GM12878 (cell line): ENCODE results near the gene OR2S2. TPM values are rescaled to one million over a fixed set of nuclear protein-coding genes. Genes with fewer than 3 reads are reported as not detected.

Experiments
- ATAC-seq: fragments of 200-7000 bp; cut with Tn5 transposase; 3 replicates; pipeline ENCODE4 v1.9.1; 2020; ENCODE audit warnings: mild to moderate bottlenecking, moderate library complexity
- BruUV-seq: library from RNA; stranded (reverse); fragments of 400-500 nt; replicated peaks from 2 replicates; lab custom pipeline; 2021; lab: Mats Ljungman, UMichigan
- CTCF ChIA-PET: fragments of 300-600 bp; sonication (Branson Sonifier 250); formaldehyde crosslinking; extraction: SDS; loops from one replicate; lab custom pipeline; 2021; ENCODE audit warnings: inconsistent platforms; lab: Yijun Ruan, JAX
- POLR2A ChIA-PET: fragments of 350-600 bp; formaldehyde crosslinking; extraction: SDS; loops from one replicate; lab custom pipeline; 2021; ENCODE audit warnings: inconsistent platforms; lab: Charles Lee
- RAD21 ChIA-PET: fragments of 300-600 bp; sonication (Branson Sonifier 250); formaldehyde crosslinking; loops from one replicate; lab custom pipeline; 2023; ENCODE audit warnings: antibody characterized with exemption; ENCODE audit not compliant: unreplicated experiment; lab: Charles Lee
- SMC1A ChIA-PET: fragments of 300-600 bp; sonication (Branson Sonifier 250); formaldehyde crosslinking; loops from one replicate; lab custom pipeline; 2023; ENCODE audit not compliant: unreplicated experiment, uncharacterized antibody; lab: Charles Lee
- DNase-seq: peaks from one replicate; pipeline ENCODE4 v3.0.0-alpha.2; 2011; ENCODE audit warnings: low read depth, low spot score
- FAIRE-seq: peaks from 3 replicates; lab custom pipeline; 2011; peaks lifted over from hg19 to GRCh38; lab: Jason Lieb, UNC
- H2AFZ ChIP-seq: 2 replicates; pipeline ENCODE4 v1.6.0; 2011; ENCODE audit warnings: low read depth, low read length, control low read depth; ENCODE audit not compliant: control insufficient read depth
- H3K27ac ChIP-seq: 2 replicates; pipeline ENCODE4 v1.5.1; 2011; ENCODE audit warnings: control low read depth; ENCODE audit not compliant: control insufficient read depth, insufficient read depth
- H3K27me3 ChIP-seq, 2 experiments: replicated peaks in 1 of 2; 2 replicates each; pipeline versions ENCODE4 v1.6.0 to v1.6.1; 2011; ENCODE audit warnings: low read length in 1 of 2; ENCODE audit not compliant: control insufficient read depth in 2 of 2, insufficient read depth in 2 of 2
- H3K36me3 ChIP-seq, 2 experiments: 2 replicates each; pipeline ENCODE4 v1.5.1; 2011; ENCODE audit warnings: low read length in 1 of 2; ENCODE audit not compliant: control insufficient read depth in 2 of 2, insufficient read depth in 2 of 2
- H3K4me1 ChIP-seq: 2 replicates; pipeline ENCODE4 v1.6.1; 2011; ENCODE audit warnings: mild to moderate bottlenecking, low read length, moderate library complexity, mixed read lengths; ENCODE audit not compliant: control insufficient read depth, insufficient read depth
- H3K4me2 ChIP-seq: 2 replicates; pipeline ENCODE4 v1.6.0; 2011; ENCODE audit warnings: control low read depth; ENCODE audit not compliant: control insufficient read depth, insufficient read depth
- H3K4me3 ChIP-seq: fragments of 200-600 bp; sonication (generic); 2 replicates; pipeline ENCODE4 v1.5.1; 2016
- H3K79me2 ChIP-seq: 2 replicates; pipeline ENCODE4 v1.6.0; 2011; ENCODE audit warnings: low read length; ENCODE audit not compliant: control insufficient read depth, insufficient read depth
- H3K9ac ChIP-seq: 2 replicates; pipeline ENCODE4 v1.8.0; 2011; ENCODE audit warnings: low read length, control low read depth, mixed read lengths; ENCODE audit not compliant: control insufficient read depth, insufficient read depth
- H3K9me3 ChIP-seq: replicated peaks from 3 replicates; pipeline ENCODE4 v1.5.1; 2011; ENCODE audit warnings: mild to moderate bottlenecking, low read length; ENCODE audit not compliant: control insufficient read depth, insufficient read depth
- H4K20me1 ChIP-seq: 2 replicates; pipeline ENCODE4 v1.6.0; 2011; ENCODE audit not compliant: control insufficient read depth, insufficient read depth
- CBFB ChIP-seq: IDR thresholded peaks from 2 replicates; pipeline ENCODE4 v1.6.1; 2016; ENCODE audit warnings: antibody characterized with exemption, low read depth
- EGR1 ChIP-seq, 2 experiments: IDR thresholded peaks; 1 replicate in 1 of 2; 2 replicates in 1 of 2; pipeline ENCODE4 v1.6.1; 2011 to 2012; ENCODE audit warnings: low read depth in 2 of 2, low read length in 2 of 2, borderline replicate concordance in 1 of 2, mild to moderate bottlenecking in 1 of 2, moderate library complexity in 1 of 2
- FOS ChIP-seq: IDR thresholded peaks from 3 replicates; pipeline ENCODE4 v1.6.1; 2011; ENCODE audit warnings: borderline replicate concordance; ENCODE audit not compliant: insufficient read length; ENCODE audit errors: extremely low read depth
- FOXM1 ChIP-seq: IDR thresholded peaks from 2 replicates; pipeline ENCODE4 v1.6.1; 2012; ENCODE audit warnings: low read depth, mild to moderate bottlenecking, inconsistent platforms, low read length, moderate library complexity
- LARP7 ChIP-seq: fragments of 450-650 bp; IDR thresholded peaks from 2 replicates; pipeline ENCODE4 v1.6.1; 2017; ENCODE audit warnings: mild to moderate bottlenecking
- MXI1 ChIP-seq: fragments of 150-350 bp; IDR thresholded peaks from 2 replicates; pipeline ENCODE4 v1.6.1; 2011; ENCODE audit warnings: low read depth, mild to moderate bottlenecking, inconsistent platforms, low read length, improper control_type of control experiment
- NFIC ChIP-seq: IDR thresholded peaks from 2 replicates; pipeline ENCODE4 v1.6.1; 2012; ENCODE audit warnings: low read depth, mild to moderate bottlenecking, inconsistent platforms, low read length, moderate library complexity
- NFXL1 ChIP-seq: fragments of 450-650 bp; IDR thresholded peaks from 2 replicates; pipeline ENCODE4 v1.6.1; 2017; ENCODE audit warnings: antibody characterized with exemption, mild to moderate bottlenecking, borderline replicate concordance
- PML ChIP-seq: IDR thresholded peaks from 2 replicates; pipeline ENCODE4 v1.6.1; 2012; ENCODE audit warnings: low read length, inconsistent platforms
- SMC3 ChIP-seq: IDR thresholded peaks from 2 replicates; pipeline ENCODE4 v1.6.1; 2011; ENCODE audit warnings: low read length, improper control_type of control experiment, borderline replicate concordance
- ZBTB4 ChIP-seq: fragments of 450-650 bp; formaldehyde crosslinking; IDR thresholded peaks from 2 replicates; pipeline ENCODE4 v1.4.0; 2022; ENCODE audit warnings: mild to moderate bottlenecking, moderate library complexity
- WGBS: methylation state at CpG from one replicate; pipeline ENCODE4 v1.1.6; 2016; ENCODE audit warnings: low lambda C conversion rate; ENCODE audit not compliant: insufficient replicate concordance, insufficient coverage; ENCODE audit errors: missing lambda C conversion rate; 5-methylcytosine and 5-hydroxymethylcytosine counted together
- in situ Hi-C: fragments of 300-500 bp; cut with MboI; formaldehyde crosslinking; loops from 9 replicates; pipeline ENCODE4 v1.14.3; 2018; ENCODE audit warnings: mixed read lengths
- intact Hi-C: fragments of 100-400 bp; cut with micrococcal nuclease; formaldehyde crosslinking; loops from one replicate; pipeline ENCODE4 v1.14.2; 2022; ENCODE audit not compliant: unreplicated experiment
- polyA plus RNA-seq, 11 experiments: library from polyadenylated mRNA; depleted of rRNA in 4 of 11; unstranded in 6 of 11; stranded (reverse) in 5 of 11; fragments of >200 nt; fragmentation: Nextera tagmentation in 4 of 11; fragmentation: Illumina TruSeq in 1 of 11; extraction: Ambion mirVana in 4 of 11; extraction: Trizol in 1 of 11; gene quantifications; 1 replicate in 1 of 11; 2 replicates in 10 of 11; pipeline versions ENCODE4 v1.2.1 to v1.2.3, GENCODE V29; 2011 to 2016; ENCODE audit warnings: inconsistent platforms in 2 of 11, missing spikeins in 2 of 11, low read depth in 1 of 11
- total RNA-seq, 4 experiments: library from RNA; depleted of rRNA in 3 of 4; stranded (reverse); fragments of >200 nt in 3 of 4; fragmentation: Illumina TruSeq in 1 of 4; extraction: Trizol in 1 of 4; gene quantifications; 2 replicates each; pipeline versions ENCODE4 v1.2.1 to v1.2.3, GENCODE V29; 2013 to 2021

OR2S2 gene
- total and polyA plus RNA-seq, 10 of the 15 experiments (the other 5 are each of a cell fraction or from before 2014, with no cell fraction given), result not detected

GRCh38 chr9:35940458-35941407, 17.2 kb downstream of the OR2S2 start:
- ATAC-seq (no peak), DNase-seq (no peak), FAIRE-seq (no peak)
- 37% methylated on average over 7 of the region's 7 CpGs for WGBS
- Histone ChIP-seq H2AFZ (no peak overlapping the region), H3K27ac (no peak overlapping the region), H4K20me1 (no peaks in the 10 kb centered on the region), H3K9ac (no peak overlapping the region), H3K4me2 (no peak overlapping the region), H3K9me3 (no peaks in the 10 kb centered on the region), H3K79me2 (no peaks in the 10 kb centered on the region), H3K36me3 (no peaks in the 10 kb centered on the region), H3K4me3 (no peak overlapping the region), H3K4me1 (peaks cover 3% of the 10 kb centered on the region), H3K27me3 (no peaks in the 10 kb centered on the region)
- ChIA-PET CTCF (interaction anchor here (0.9 to 1.7 kb wide), 8 partner anchors 9 to 150 kb away, joined by 3 to 6 read pairs (median 4); partner anchors contain the start of gene OR2S2), SMC1A (interaction anchor here (0.6 to 1.2 kb wide), 3 partner anchors 12 to 37 kb away, joined by 3 read pairs; no protein-coding TSS in a partner anchor), RAD21 (no interaction called here), POLR2A (interaction anchor here (0.5 to 0.6 kb wide), 2 partner anchors 16 to 1398 kb away, joined by 4 read pairs; no protein-coding TSS in a partner anchor)
- BruUV-seq, result no TSS peak
- intact Hi-C loops (no loop called here), in situ Hi-C loops (no loop called here)
- TF ChIP-seq CBFB, result no peak
- no peak for TF ChIP-seq PML
- TF ChIP-seq NFIC, result no peak
- no peak for TF ChIP-seq LARP7
- no peak for TF ChIP-seq FOS
- no peak for TF ChIP-seq NFXL1
- TF ChIP-seq MXI1, result no peak
- no peak for TF ChIP-seq ZBTB4 (CRISPR knock-in tag)
- no peak for TF ChIP-seq FOXM1
- TF ChIP-seq SMC3, result no peak
- no peak for TF ChIP-seq EGR1 (IDR thresholded peaks at IDR 0.05; ENCODE audit: borderline replicate concordance in 1 of 2, low read depth in 2 of 2, low read length in 2 of 2)
